WTC11 (cell line): ENCODE measurements around the gene STAC2. TPM values are rescaled to one million over a fixed set of nuclear protein-coding genes. Genes with fewer than 3 reads are reported as not detected.

Experiments used
- AFF4 ChIP-seq: sonication (generic); formaldehyde crosslinking; IDR thresholded peaks from 2 replicates; pipeline ENCODE4 v1.8.1; 2023; ENCODE audit warnings: mild to moderate bottlenecking, missing genetic modification reagents, borderline replicate concordance
- CTCF ChIP-seq: fragments of 200-600 bp; IDR thresholded peaks from 2 replicates; pipeline ENCODE4 v1.8.0; 2022; ENCODE audit warnings: antibody characterized with exemption
- ETV6 ChIP-seq: sonication (generic); formaldehyde crosslinking; IDR thresholded peaks from 2 replicates; pipeline ENCODE4 v1.8.1; 2022; ENCODE audit warnings: mild to moderate bottlenecking, missing genetic modification reagents
- GABPB1 ChIP-seq: sonication (generic); formaldehyde crosslinking; IDR thresholded peaks from 2 replicates; pipeline ENCODE4 v1.8.1; 2023; ENCODE audit warnings: mild to moderate bottlenecking, missing genetic modification reagents
- GTF2I ChIP-seq: fragments of 250-450 bp; sonication (Bioruptor Pico); conservative IDR thresholded peaks from 2 replicates; pipeline ENCODE4 v1.4.0; 2021; ENCODE audit warnings: mild to moderate bottlenecking
- KAT7 ChIP-seq: sonication (generic); formaldehyde crosslinking; IDR thresholded peaks from 2 replicates; pipeline ENCODE4 v1.8.1; 2023; ENCODE audit warnings: missing genetic modification reagents, mild to moderate bottlenecking, borderline replicate concordance
- PRDM15 ChIP-seq: sonication (generic); formaldehyde crosslinking; IDR thresholded peaks from 2 replicates; pipeline ENCODE4 v1.8.0; 2022; ENCODE audit warnings: missing genetic modification reagents
- PRRX2 ChIP-seq: fragments of 250-450 bp; sonication (Bioruptor Pico); IDR thresholded peaks from 2 replicates; pipeline ENCODE4 v1.8.0; 2021; ENCODE audit warnings: mild to moderate bottlenecking
- SP1 ChIP-seq: sonication (generic); formaldehyde crosslinking; conservative IDR thresholded peaks from 2 replicates; pipeline ENCODE4 v1.8.1; 2022; ENCODE audit warnings: missing genetic modification reagents
- ZMAT4 ChIP-seq: fragments of 250-450 bp; sonication (Bioruptor Pico); IDR thresholded peaks from 2 replicates; pipeline ENCODE4 v1.9.0; 2021; ENCODE audit warnings: mild to moderate bottlenecking
- ZNF138 ChIP-seq: sonication (generic); formaldehyde crosslinking; conservative IDR thresholded peaks from 2 replicates; pipeline ENCODE4 v1.8.1; 2022; ENCODE audit warnings: mild to moderate bottlenecking, moderate library complexity, missing genetic modification reagents
- ZNF219 ChIP-seq: sonication (generic); formaldehyde crosslinking; IDR thresholded peaks from 2 replicates; pipeline ENCODE4 v1.8.0; 2023; ENCODE audit warnings: missing genetic modification reagents, mild to moderate bottlenecking, borderline replicate concordance
- ZNF281 ChIP-seq: sonication (generic); formaldehyde crosslinking; IDR thresholded peaks from 2 replicates; pipeline ENCODE4 v1.8.0; 2023; ENCODE audit warnings: mild to moderate bottlenecking, missing genetic modification reagents
- ZNF423 ChIP-seq: fragments of 250-450 bp; sonication (Bioruptor Pico); IDR thresholded peaks from 2 replicates; pipeline ENCODE4 v2.1.2; 2022; ENCODE audit warnings: mild to moderate bottlenecking, moderate library complexity
- ZNF532 ChIP-seq: fragments of 250-450 bp; sonication (Bioruptor Pico); IDR thresholded peaks from 2 replicates; pipeline ENCODE4 v1.9.0; 2021; ENCODE audit warnings: mild to moderate bottlenecking, borderline replicate concordance
- total RNA-seq: library from RNA; stranded (reverse); gene quantifications from 3 replicates; pipeline ENCODE4 v1.2.3, GENCODE V29; 2021

STAC2 gene
- total RNA-seq, 1 experiment from 2014 or later, result 4.2 TPM

- TF ChIP-seq ZNF532 (CRISPR knock-in tag), result no peak
- TF ChIP-seq PRRX2 (CRISPR knock-in tag), result no peak
- no peak for TF ChIP-seq GABPB1 (CRISPR knock-in tag)
- TF ChIP-seq GTF2I (CRISPR knock-in tag), result no peak
- TF ChIP-seq KAT7 (CRISPR knock-in tag), result no peak
- TF ChIP-seq CTCF, result peak; percentile 67
- no peak for TF ChIP-seq ZMAT4 (CRISPR knock-in tag)
- TF ChIP-seq ETV6 (CRISPR knock-in tag), result 0 out of 2 replicates have a peak, but pooled peaks have one; percentile 19
- no peak for TF ChIP-seq AFF4
- no peak for TF ChIP-seq SP1
- TF ChIP-seq ZNF281, result no peak
- TF ChIP-seq PRDM15 (CRISPR knock-in tag), result 0 out of 2 replicates have a peak, but pooled peaks have one; percentile 22
- TF ChIP-seq ZNF219, result no peak
- no peak for TF ChIP-seq ZNF138 (CRISPR knock-in tag)
- TF ChIP-seq ZNF423, result peak; percentile 83
Measured at GRCh38 chr17:39231591-39232551, 6.1 kb upstream of the STAC2 start (continued).
